ENCODE data around the gene SPINT4.
"Not testable (repeated sequence)": the region's sequence is repeated elsewhere in the genome, so short reads cannot be mapped to it uniquely, and the experiment has no call there.

The SPINT4 gene

GRCh38 chr20:45722047-45722446 is at the start of gene SPINT4:
SPINT4 (plus strand) TSS chr20:45722347; CDS start chr20:45722368, 21 bp downstream.
- DNase-seq = no peak

- no peak for DNase-seq
Observed at GRCh38 chr20:45672765-45673164, 49.4 kb upstream of the SPINT4 start.

GRCh38 chr20:45679650-45680049 is 42.5 kb upstream of the SPINT4 start:
- DNase-seq = no peak

GRCh38 chr20:45685896-45686295 is 36.3 kb upstream of the SPINT4 start:
- no peak for DNase-seq

- DNase-seq = not testable (repeated sequence)
Observed at GRCh38 chr20:45693346-45693745, 28.8 kb upstream of the SPINT4 start.

- no peak for DNase-seq
Observed at GRCh38 chr20:45695496-45695895, 26.7 kb upstream of the SPINT4 start.

- no peak for DNase-seq
Observed at GRCh38 chr20:45701104-45701503, 21.0 kb upstream of the SPINT4 start.

- DNase-seq = no peak
Observed at GRCh38 chr20:45701873-45702272, 20.3 kb upstream of the SPINT4 start, which contains the start of gene WFDC13. WFDC13 (plus strand) TSS chr20:45702038; CDS start chr20:45702124, 86 bp downstream.

- no peak for DNase-seq
Observed at GRCh38 chr20:45704969-45705637, 17.0 kb upstream of the SPINT4 start, which contains the start of gene WFDC10B. WFDC10B (minus strand) TSS chr20:45705019; CDS start chr20:45685992, 19,027 bp downstream.

GRCh38 chr20:45716141-45716688 is 5.9 kb upstream of the SPINT4 start:
- DNase-seq = not testable (repeated sequence)

GRCh38 chr20:45725134-45725533 is 3.0 kb downstream of the SPINT4 start:
- DNase-seq = no peak

- DNase-seq = no peak
Observed at GRCh38 chr20:45727044-45727443, 4.9 kb downstream of the SPINT4 start.

- no peak for DNase-seq
Observed at GRCh38 chr20:45732199-45732598, 10.1 kb downstream of the SPINT4 start.

GRCh38 chr20:45735552-45735951 is 13.4 kb downstream of the SPINT4 start:
- no peak for DNase-seq

GRCh38 chr20:45735988-45736387 is 13.8 kb downstream of the SPINT4 start:
- no peak for DNase-seq

GRCh38 chr20:45742596-45742995 is 20.4 kb downstream of the SPINT4 start:
- no peak for DNase-seq

- DNase-seq = no peak
Observed at GRCh38 chr20:45745015-45745414, 22.9 kb downstream of the SPINT4 start.

GRCh38 chr20:45751721-45752120 is 29.6 kb downstream of the SPINT4 start:
- DNase-seq = no peak

GRCh38 chr20:45752746-45753145 is 30.6 kb downstream of the SPINT4 start:
- no peak for DNase-seq

- DNase-seq = no peak
Observed at GRCh38 chr20:45758096-45758495, 35.9 kb downstream of the SPINT4 start.

- not testable (repeated sequence) for DNase-seq
Observed at GRCh38 chr20:45759921-45760320, 37.8 kb downstream of the SPINT4 start.

GRCh38 chr20:45761966-45762365 is 39.8 kb downstream of the SPINT4 start:
- not testable (repeated sequence) for DNase-seq

GRCh38 chr20:45764618-45765282 is 42.6 kb downstream of the SPINT4 start:
- not testable (repeated sequence) for DNase-seq

GRCh38 chr20:45765307-45765875 is 43.2 kb downstream of the SPINT4 start:
- no peak for DNase-seq

Data from NCI-H446 (cell line).